Activated CD4-positive, alpha-beta T cell treated with anti-CD3 and anti-CD28 coated beads for 36 hours (primary cell): ENCODE data around the gene TMEM141. TPM values are rescaled to one million over a fixed set of nuclear protein-coding genes. Genes with fewer than 3 reads are reported as not detected.
"Not testable (repeated sequence)": the region's sequence is repeated elsewhere in the genome, so short reads cannot be mapped to it uniquely, and the experiment has no call there.

Experiments
- ATAC-seq: fragments of 200-7000 bp; cut with Tn5 transposase; one replicate; pipeline ENCODE4 v1.10.0; 2021; ENCODE audit warnings: mild to moderate bottlenecking, moderate library complexity
- CTCF ChIA-PET: fragments of 350-600 bp; sonication (Branson Sonifier 250); formaldehyde crosslinking; loops from one replicate; lab custom pipeline; 2021; ENCODE audit warnings: antibody characterized with exemption; lab: Charles Lee
- POLR2A ChIA-PET: fragments of 350-600 bp; sonication (Branson Sonifier 250); formaldehyde crosslinking; loops from one replicate; lab custom pipeline; 2021; ENCODE audit warnings: antibody characterized with exemption, inconsistent platforms; lab: Charles Lee
- DNase-seq: peaks from one replicate; pipeline ENCODE4 v3.0.0-alpha.2; 2020
- H3K27ac Mint-ChIP-seq: one replicate; pipeline ENCODE4 v1.8.0; 2021; ENCODE audit warnings: mixed read lengths
- H3K27me3 Mint-ChIP-seq: one replicate; pipeline ENCODE4 v1.8.0; 2021; ENCODE audit warnings: mixed read lengths
- H3K36me3 Mint-ChIP-seq: one replicate; pipeline ENCODE4 v1.8.0; 2021; ENCODE audit warnings: low read depth, mixed read lengths
- H3K4me1 Mint-ChIP-seq: one replicate; pipeline ENCODE4 v1.8.0; 2021; ENCODE audit warnings: mixed read lengths
- H3K4me3 Mint-ChIP-seq: one replicate; pipeline ENCODE4 v1.8.0; 2021; ENCODE audit warnings: mild to moderate bottlenecking, moderate library complexity, mixed read lengths
- H3K9me3 Mint-ChIP-seq: one replicate; pipeline ENCODE4 v1.8.0; 2021; ENCODE audit warnings: low read depth, mixed read lengths
- intact Hi-C, 2 experiments: fragments of 100-400 bp; cut with DNase I in 1 of 2; cut with micrococcal nuclease in 1 of 2; formaldehyde crosslinking; loops; one replicate each; pipeline versions ENCODE4 v1.14.2 to v1.15.1; 2022 to 2024; cut with DNase I, micrococcal nuclease
- total RNA-seq, 2 experiments: library from RNA; stranded (reverse); gene quantifications; one replicate each; pipeline ENCODE4 v1.2.3, GENCODE V29; 2021

Gene TMEM141
- total RNA-seq, 2 experiments from 2014 or later = 30.9 to 47.1 TPM

DNA sequence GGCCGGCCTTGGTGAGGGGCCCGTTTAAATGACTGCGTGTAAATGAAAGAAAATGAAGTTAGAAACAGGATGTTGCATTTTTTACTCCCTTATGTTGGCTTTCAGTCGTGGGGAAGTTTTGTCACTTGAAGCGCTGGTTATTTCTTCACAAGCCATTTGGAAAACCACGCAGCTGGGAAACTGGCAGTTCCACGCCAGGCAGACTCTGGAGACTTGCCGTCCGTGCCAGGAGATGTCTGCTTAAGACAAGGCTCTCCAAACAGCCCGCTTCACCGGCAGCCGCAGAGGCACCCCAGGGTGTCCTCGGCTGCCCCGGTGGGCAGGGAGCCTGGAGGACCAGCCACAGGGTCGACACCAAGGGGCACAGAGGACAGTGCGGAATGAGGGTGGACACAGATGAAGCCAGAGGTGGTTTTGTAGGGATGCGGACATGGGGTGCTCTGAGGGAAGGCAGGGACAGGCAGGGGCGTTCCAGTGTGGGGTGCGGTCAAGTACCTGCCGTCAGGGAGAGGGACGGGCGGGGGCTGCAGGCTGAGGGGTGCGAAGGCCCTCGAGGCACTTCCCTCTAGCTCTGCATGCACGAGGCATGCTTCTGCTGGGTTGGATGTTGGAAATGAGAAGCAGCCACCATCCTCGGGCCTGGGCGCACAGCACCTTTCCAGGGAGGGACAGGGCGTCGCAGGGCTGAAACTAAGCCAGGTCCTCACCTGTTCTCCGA, 40.0 kb downstream of the TMEM141 start:
- POLR2A ChIA-PET = no interaction called here
- Mint-ChIP-seq H3K4me1 (no peaks in the 10 kb centered on the region), H3K27ac (no peak overlapping the region), H3K4me3 (no peak overlapping the region), H3K36me3 (peaks cover 14% of the 10 kb centered on the region), H3K9me3 (no peaks in the 10 kb centered on the region), H3K27me3 (no peaks in the 10 kb centered on the region)
- intact Hi-C loops = no loop called here
- ATAC-seq = no peak
- DNase-seq = no peak
- CTCF ChIA-PET = no interaction called here

GRCh38 chr9:136831720-136832104, 40.6 kb downstream of the TMEM141 start:
- ChIA-PET CTCF (no interaction called here), POLR2A (no interaction called here)
- H3K4me3 Mint-ChIP-seq = no peak overlapping the region
- no peaks in the 10 kb centered on the region for H3K9me3 Mint-ChIP-seq
- H3K27me3 Mint-ChIP-seq = no peaks in the 10 kb centered on the region
- ATAC-seq (no peak), DNase-seq (no peak)
- H3K36me3 Mint-ChIP-seq = peaks cover 14% of the 10 kb centered on the region
- H3K4me1 Mint-ChIP-seq = no peaks in the 10 kb centered on the region
- intact Hi-C loops = no loop called here
- no peak overlapping the region for H3K27ac Mint-ChIP-seq

- ATAC-seq = no peak
- Mint-ChIP-seq H3K9me3 (no peaks in the 10 kb centered on the region), H3K4me3 (no peak overlapping the region), H3K27ac (no peak overlapping the region), H3K36me3 (peaks cover 14% of the 10 kb centered on the region), H3K27me3 (no peaks in the 10 kb centered on the region), H3K4me1 (no peaks in the 10 kb centered on the region)
- CTCF ChIA-PET = interaction anchor here (0.6 kb wide), 2 partner anchors 55 to 123 kb away, joined by 3 to 4 read pairs; no protein-coding TSS in a partner anchor
- no peak for DNase-seq
- intact Hi-C loops = no loop called here
- POLR2A ChIA-PET = no interaction called here
Measured at GRCh38 chr9:136832581-136832980, 41.4 kb downstream of the TMEM141 start.

DNA sequence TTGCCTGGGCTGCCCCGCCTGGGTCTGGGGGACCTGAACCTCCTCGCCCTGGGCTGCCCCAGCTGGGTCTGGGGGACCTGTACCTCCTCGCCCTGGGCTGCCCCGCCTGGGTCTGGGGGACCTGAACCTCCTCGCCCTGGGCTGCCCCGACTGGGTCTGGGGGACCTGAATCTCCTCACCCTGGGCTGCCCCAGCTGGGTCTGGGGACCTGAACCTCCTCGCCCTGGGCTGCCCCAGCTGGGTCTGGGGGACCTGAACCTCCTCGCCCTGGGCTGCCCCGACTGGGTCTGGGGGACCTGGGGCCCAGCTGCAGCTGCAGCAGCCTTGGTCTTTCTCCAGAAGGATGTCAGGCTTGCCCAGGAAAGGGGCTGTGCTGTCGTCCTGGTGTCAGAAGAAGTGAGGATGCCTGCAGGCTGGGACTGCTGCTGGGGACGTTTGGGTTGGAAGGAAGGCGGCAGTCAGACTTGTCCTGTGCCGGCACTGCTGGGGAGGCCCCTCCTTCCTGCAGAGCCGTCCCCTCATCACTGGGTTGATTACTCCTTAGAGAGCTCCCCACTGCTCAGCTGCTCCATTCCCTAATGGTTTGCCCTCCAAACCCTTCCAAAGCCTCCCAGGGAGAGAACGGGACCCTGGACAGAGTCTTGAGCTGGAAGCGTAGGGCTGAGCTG, 42.4 kb downstream of the TMEM141 start:
- DNase-seq, ATAC-seq, H3K4me3 Mint-ChIP-seq, H3K27ac Mint-ChIP-seq, POLR2A ChIA-PET, H3K9me3 Mint-ChIP-seq, H3K4me1 Mint-ChIP-seq, H3K27me3 Mint-ChIP-seq, intact Hi-C loops: not testable (repeated sequence)
- H3K36me3 Mint-ChIP-seq = peaks cover 14% of the 10 kb centered on the region
- CTCF ChIA-PET = interaction anchor here (0.6 kb wide), 2 partner anchors 56 to 122 kb away, joined by 3 to 4 read pairs; no protein-coding TSS in a partner anchor

- Mint-ChIP-seq H3K36me3 (peaks cover 12% of the 10 kb centered on the region), H3K27ac (no peak overlapping the region), H3K9me3 (no peaks in the 10 kb centered on the region), H3K27me3 (no peaks in the 10 kb centered on the region), H3K4me1 (no peaks in the 10 kb centered on the region), H3K4me3 (no peak overlapping the region)
- POLR2A ChIA-PET = no interaction called here
- CTCF ChIA-PET = no interaction called here
- intact Hi-C loops = no loop called here
- DNase-seq (no peak), ATAC-seq (no peak)
Measured at GRCh38 chr9:136835162-136835931, 44.2 kb downstream of the TMEM141 start.

DNA sequence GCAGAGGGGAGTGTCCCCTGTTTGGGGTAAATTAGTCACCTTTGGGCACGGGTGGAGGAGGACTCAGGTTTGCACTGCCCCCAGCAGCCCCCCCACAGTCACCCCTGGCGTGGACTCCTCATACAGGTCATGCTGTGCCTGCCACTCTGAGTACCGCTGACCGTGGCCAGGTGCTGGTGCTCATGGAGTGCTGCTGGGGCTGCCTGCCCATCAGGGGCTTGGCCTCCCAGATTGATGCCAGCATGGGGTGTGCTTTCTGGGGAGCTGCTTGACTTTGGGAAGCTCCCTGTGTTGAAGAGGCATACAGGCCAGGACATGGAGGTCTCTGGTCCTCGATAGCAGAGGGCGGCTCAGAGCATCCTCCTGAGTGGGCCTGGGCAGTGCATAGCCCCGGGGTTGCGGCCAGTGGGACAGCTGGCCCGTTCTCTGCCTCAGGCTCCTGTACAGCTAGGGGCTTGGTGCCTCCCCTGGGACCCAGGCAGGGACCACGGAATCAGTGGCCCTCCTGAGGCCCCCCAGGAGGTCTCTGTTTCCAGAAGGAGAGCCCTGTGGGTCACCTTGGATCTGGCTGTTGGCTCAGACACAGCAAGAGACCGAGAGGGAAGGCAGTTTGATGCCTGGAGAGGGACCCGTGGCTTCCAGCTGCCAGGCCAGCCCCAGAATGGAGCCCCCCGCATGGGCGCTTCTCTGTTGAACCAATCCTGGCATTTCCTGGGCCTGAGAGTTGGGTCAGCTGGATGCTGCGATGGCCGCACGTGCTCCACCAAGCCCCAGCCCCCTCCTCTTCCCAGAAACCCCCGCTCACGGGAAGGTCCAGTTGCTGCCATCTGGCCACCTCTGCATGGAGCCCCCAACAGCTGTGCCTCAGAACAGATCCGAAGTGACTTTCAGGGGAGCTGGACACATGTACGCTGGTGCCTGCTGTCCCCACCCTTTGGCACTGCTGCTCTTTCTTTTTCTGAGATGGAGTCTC, 45.1 kb downstream of the TMEM141 start:
- no peaks in the 10 kb centered on the region for H3K4me1 Mint-ChIP-seq
- CTCF ChIA-PET = no interaction called here

GRCh38 chr9:136837146-136837855, 46.2 kb downstream of the TMEM141 start:
- Mint-ChIP-seq H3K4me3 (no peak overlapping the region), H3K4me1 (peaks cover 2% of the 10 kb centered on the region), H3K9me3 (no peaks in the 10 kb centered on the region), H3K36me3 (peaks cover 3% of the 10 kb centered on the region), H3K27me3 (no peaks in the 10 kb centered on the region), H3K27ac (no peak overlapping the region)
- intact Hi-C loops = no loop called here
- POLR2A ChIA-PET = no interaction called here
- ATAC-seq = no peak
- CTCF ChIA-PET = no interaction called here
- DNase-seq = no peak

More for the DNA sequence above, 45.1 kb downstream of the TMEM141 start:
- Mint-ChIP-seq H3K27ac (no peak overlapping the region), H3K9me3 (no peaks in the 10 kb centered on the region), H3K4me3 (no peak overlapping the region), H3K36me3 (peaks cover 8% of the 10 kb centered on the region), H3K27me3 (no peaks in the 10 kb centered on the region)
- intact Hi-C loops = no loop called here
- DNase-seq (no peak), ATAC-seq (no peak)
- POLR2A ChIA-PET = no interaction called here

DNA sequence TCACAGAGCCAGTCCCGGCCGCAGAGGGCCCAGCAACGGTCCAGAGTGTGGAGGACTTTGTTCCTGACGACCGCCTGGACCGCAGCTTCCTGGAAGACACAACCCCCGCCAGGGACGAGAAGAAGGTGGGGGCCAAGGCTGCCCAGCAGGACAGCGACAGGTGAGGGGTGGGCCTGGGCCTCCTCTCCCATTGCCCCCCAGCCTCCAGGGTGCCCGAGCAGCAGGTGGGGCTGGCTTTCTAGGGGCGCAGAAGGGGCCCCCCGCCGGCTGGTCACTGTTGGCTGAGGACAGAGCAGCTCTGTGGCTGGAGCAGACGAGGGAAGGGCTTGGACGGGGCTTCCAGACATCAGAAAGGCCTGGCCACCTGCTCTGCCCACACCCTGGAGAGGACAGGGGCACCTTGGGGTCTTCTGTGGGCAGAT, 46.7 kb downstream of the TMEM141 start:
- H3K4me3 Mint-ChIP-seq, H3K4me1 Mint-ChIP-seq, POLR2A ChIA-PET, H3K36me3 Mint-ChIP-seq, H3K9me3 Mint-ChIP-seq, CTCF ChIA-PET, H3K27ac Mint-ChIP-seq, H3K27me3 Mint-ChIP-seq, DNase-seq, ATAC-seq, intact Hi-C loops: not testable (repeated sequence)

DNA sequence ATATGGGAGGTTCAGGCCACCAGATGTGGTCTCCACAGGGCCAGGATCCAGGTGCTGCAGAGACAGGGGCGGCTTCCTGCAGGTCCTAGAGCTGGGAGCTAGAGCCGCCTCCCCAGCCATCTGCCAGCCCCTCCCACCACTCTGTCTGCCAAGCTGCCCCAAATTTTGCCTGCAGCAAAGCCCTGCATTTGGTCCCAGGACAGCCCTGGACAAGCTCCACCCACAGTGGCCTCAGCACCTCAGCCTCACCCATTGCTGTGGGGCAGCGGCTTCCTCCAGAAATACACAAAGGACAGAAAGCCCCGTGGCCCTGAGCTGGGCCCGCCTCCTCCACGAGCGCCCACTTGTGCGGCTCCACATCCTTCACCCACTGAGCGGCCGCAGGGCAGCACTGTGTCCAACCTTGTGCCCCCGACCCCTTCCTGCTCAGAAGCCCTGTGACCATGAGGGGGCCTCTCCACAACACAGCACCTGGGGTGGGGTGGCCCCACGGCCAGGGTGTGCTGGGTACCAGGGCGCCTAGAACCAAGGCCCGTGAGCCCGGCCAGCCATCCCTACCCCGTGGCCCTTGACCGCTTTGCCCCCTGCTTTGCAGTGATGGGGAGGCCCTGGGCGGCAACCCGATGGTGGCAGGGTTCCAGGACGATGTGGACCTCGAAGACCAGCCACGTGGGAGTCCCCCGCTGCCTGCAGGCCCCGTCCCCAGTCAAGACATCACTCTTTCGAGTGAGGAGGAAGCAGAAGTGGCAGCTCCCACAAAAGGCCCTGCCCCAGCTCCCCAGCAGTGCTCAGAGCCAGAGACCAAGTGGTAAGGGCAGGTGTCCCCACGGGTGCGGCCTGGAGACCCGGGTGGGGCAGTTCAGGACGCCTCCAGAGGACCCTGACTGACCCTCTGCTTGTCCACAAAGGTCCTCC, 47.4 kb downstream of the TMEM141 start:
- ChIA-PET CTCF (interaction anchor here (0.6 kb wide), 2 partner anchors 23 to 44 kb away, joined by 3 read pairs; no protein-coding TSS in a partner anchor), POLR2A (no interaction called here)
- DNase-seq (no peak), ATAC-seq (no peak)
- H3K27ac Mint-ChIP-seq = no peak overlapping the region
- intact Hi-C loops = no loop called here
- peaks cover under 1% of the 10 kb centered on the region for H3K27me3 Mint-ChIP-seq
- no peaks in the 10 kb centered on the region for H3K9me3 Mint-ChIP-seq
- H3K4me3 Mint-ChIP-seq = no peak overlapping the region
- H3K36me3 Mint-ChIP-seq = peaks cover 3% of the 10 kb centered on the region
- H3K4me1 Mint-ChIP-seq = peaks cover 5% of the 10 kb centered on the region
